CD4-positive, alpha-beta T cell (primary cell): ENCODE results near the gene MEF2B. TPM values are rescaled to one million over a fixed set of nuclear protein-coding genes. Genes with fewer than 3 reads are reported as not detected.

ENCODE experiments used
- ATAC-seq: fragments of 200-7000 bp; cut with Tn5 transposase; one replicate; pipeline ENCODE4 v1.10.0; 2022; ENCODE audit warnings: mild to moderate bottlenecking; ENCODE audit not compliant: poor library complexity
- CTCF ChIA-PET: fragments of 350-600 bp; sonication (Branson Sonifier 250); formaldehyde crosslinking; loops from one replicate; lab custom pipeline; 2021; ENCODE audit warnings: antibody characterized with exemption, inconsistent platforms; lab: Charles Lee
- POLR2A ChIA-PET: fragments of 350-600 bp; sonication (Branson Sonifier 250); formaldehyde crosslinking; loops from one replicate; lab custom pipeline; 2021; ENCODE audit warnings: antibody characterized with exemption, inconsistent platforms; lab: Charles Lee
- DNase-seq, 14 experiments: peaks; one replicate each; pipeline ENCODE4 v3.0.0-alpha.2; 2013 to 2020; ENCODE audit warnings: mixed read lengths in 2 of 14
- H3K27ac ChIP-seq, 2 donors: one replicate each; pipeline versions ENCODE4 v1.5.1 to v1.7.0; 2013; ENCODE audit warnings: low read length in 2 of 2, low read depth in 1 of 2, mild to moderate bottlenecking in 1 of 2
- H3K27me3 ChIP-seq, 2 experiments: 1 replicate in 1 of 2; 2 replicates in 1 of 2; pipeline versions ENCODE4 v1.6.1 to v1.7.0; 2013; ENCODE audit warnings: low read length in 2 of 2, control low read depth in 1 of 2, mild to moderate bottlenecking in 1 of 2, moderate library complexity in 1 of 2; ENCODE audit not compliant: insufficient read depth in 2 of 2, control insufficient read depth in 1 of 2
- H3K36me3 ChIP-seq: one replicate; pipeline ENCODE4 v1.6.1; 2013; ENCODE audit warnings: low read length, control low read depth; ENCODE audit not compliant: insufficient read depth
- H3K4me1 ChIP-seq: one replicate; pipeline ENCODE4 v1.6.1; 2013; ENCODE audit warnings: low read length, control low read depth; ENCODE audit not compliant: insufficient read depth
- H3K4me3 ChIP-seq: one replicate; pipeline ENCODE4 v1.5.1; 2013; ENCODE audit warnings: mild to moderate bottlenecking, low read length, moderate library complexity
- H3K9me3 ChIP-seq, 2 experiments: 1 replicate in 1 of 2; 2 replicates in 1 of 2; pipeline versions ENCODE4 v1.6.1 to v1.7.0; 2013; ENCODE audit warnings: low read length in 2 of 2, mild to moderate bottlenecking in 2 of 2, control low read depth in 1 of 2, moderate library complexity in 1 of 2; ENCODE audit not compliant: control insufficient read depth in 1 of 2, insufficient read depth in 1 of 2
- H3K27ac Mint-ChIP-seq: one replicate; pipeline ENCODE4 v1.8.0; 2020; ENCODE audit warnings: mixed read lengths
- H3K27me3 Mint-ChIP-seq: one replicate; pipeline ENCODE4 v1.8.0; 2021; ENCODE audit warnings: mixed read lengths
- H3K36me3 Mint-ChIP-seq: one replicate; pipeline ENCODE4 v1.8.0; 2021; ENCODE audit warnings: low read depth, mixed read lengths
- H3K4me1 Mint-ChIP-seq: one replicate; pipeline ENCODE4 v1.8.0; 2021; ENCODE audit warnings: low read depth, mixed read lengths
- H3K4me3 Mint-ChIP-seq: one replicate; pipeline ENCODE4 v1.8.0; 2020; ENCODE audit warnings: mild to moderate bottlenecking, mixed read lengths
- H3K9me3 Mint-ChIP-seq: one replicate; pipeline ENCODE4 v1.8.0; 2020; ENCODE audit warnings: mixed read lengths
- CTCF ChIP-seq: fragments of 200-600 bp; IDR thresholded peaks from one replicate; pipeline ENCODE4 v1.8.0; 2022; ENCODE audit warnings: antibody characterized with exemption, mild to moderate bottlenecking
- intact Hi-C, 2 experiments: fragments of 100-400 bp; cut with DNase I in 1 of 2; cut with micrococcal nuclease in 1 of 2; formaldehyde crosslinking; loops; one replicate each; pipeline versions ENCODE4 v1.15.1 to v1.9.0; 2023 to 2025; cut with DNase I, micrococcal nuclease
- total RNA-seq, 174 experiments: library from RNA in 2 of 174; stranded (reverse) in 2 of 174; gene quantifications; one replicate each; pipeline ENCODE4 v1.2.3 and lab custom pipeline; 2021 to 2026

Gene MEF2B
- total RNA-seq, 2 experiments from 2014 or later, result 1.9 to 3.0 TPM

GRCh38 chr19:19160461-19161035 lies 9.5 kb downstream of the MEF2B start:
- H3K36me3 ChIP-seq, result peaks cover 4% of the 10 kb centered on the region
- no peaks in the 10 kb centered on the region for H3K9me3 ChIP-seq
- no peak overlapping the region for H3K27ac ChIP-seq
- CTCF ChIA-PET, result no interaction called here
- Mint-ChIP-seq H3K4me3 (no peak overlapping the region), H3K9me3 (no peaks in the 10 kb centered on the region), H3K27me3 (no peaks in the 10 kb centered on the region), H3K4me1 (no peaks in the 10 kb centered on the region), H3K36me3 (peaks cover 21% of the 10 kb centered on the region), H3K27ac (no peak overlapping the region)
- no peak for TF ChIP-seq CTCF
- DNase-seq, result no peak
- POLR2A ChIA-PET, result no interaction called here
- ATAC-seq, result no peak
- no peaks in the 10 kb centered on the region for H3K27me3 ChIP-seq
- H3K4me3 ChIP-seq, result no peak overlapping the region
- intact Hi-C loops, result no loop called here
- H3K4me1 ChIP-seq, result no peaks in the 10 kb centered on the region

- ChIA-PET CTCF (no interaction called here), POLR2A (no interaction called here)
- TF ChIP-seq CTCF, result no peak
- no peaks in the 10 kb centered on the region for H3K9me3 Mint-ChIP-seq
- peaks cover 27% of the 10 kb centered on the region for H3K36me3 Mint-ChIP-seq
- H3K27me3 ChIP-seq, result no peaks in the 10 kb centered on the region
- no peaks in the 10 kb centered on the region for H3K4me1 Mint-ChIP-seq
- no peak overlapping the region for H3K4me3 Mint-ChIP-seq
- H3K27ac ChIP-seq, result no peak overlapping the region
- intact Hi-C loops, result no loop called here
- no peaks in the 10 kb centered on the region for H3K4me1 ChIP-seq
- H3K9me3 ChIP-seq, result no peaks in the 10 kb centered on the region
- H3K27ac Mint-ChIP-seq, result no peak overlapping the region
- no peaks in the 10 kb centered on the region for H3K27me3 Mint-ChIP-seq
- peaks cover 4% of the 10 kb centered on the region for H3K36me3 ChIP-seq
- ATAC-seq (no peak), DNase-seq (no peak)
- no peak overlapping the region for H3K4me3 ChIP-seq
These were observed 10.5 kb downstream of the MEF2B start for GRCh38 chr19:19159534-19159933.

- Mint-ChIP-seq H3K4me3 (no peak overlapping the region), H3K9me3 (no peaks in the 10 kb centered on the region), H3K36me3 (peaks cover 27% of the 10 kb centered on the region), H3K27ac (no peak overlapping the region), H3K4me1 (no peaks in the 10 kb centered on the region), H3K27me3 (no peaks in the 10 kb centered on the region)
- POLR2A ChIA-PET, result no interaction called here
- H3K4me3 ChIP-seq, result no peak overlapping the region
- peaks cover 4% of the 10 kb centered on the region for H3K36me3 ChIP-seq
- H3K27me3 ChIP-seq, result no peaks in the 10 kb centered on the region
- no peak overlapping the region for H3K27ac ChIP-seq
- intact Hi-C loops, result no loop called here
- CTCF ChIA-PET, result no interaction called here
- no peak for TF ChIP-seq CTCF
- no peak for ATAC-seq
- no peaks in the 10 kb centered on the region for H3K9me3 ChIP-seq
- H3K4me1 ChIP-seq, result no peaks in the 10 kb centered on the region
- DNase-seq, result no peak
These were observed 12.3 kb downstream of the MEF2B start for GRCh38 chr19:19157808-19158207.
